CD14-positive monocyte (primary cell): Measurements from ENCODE around the gene SH3RF1. TPM values are rescaled to one million over a fixed set of nuclear protein-coding genes. Genes with fewer than 3 reads are reported as not detected.

Experiments
- DNase-seq, 3 donors: peaks; one replicate each; pipeline ENCODE4 v3.0.0-alpha.2; 2011 to 2022
- H2AFZ ChIP-seq: 2 replicates; pipeline ENCODE4 v1.6.0; 2012; ENCODE audit warnings: mild to moderate bottlenecking, low read depth, low read length, inconsistent platforms; ENCODE audit not compliant: insufficient read depth, poor library complexity, severe bottlenecking
- H3K27ac ChIP-seq, 2 donors: 1 replicate in 1 of 2; 2 replicates in 1 of 2; pipeline ENCODE4 v1.5.1; 2012 to 2013; ENCODE audit warnings: low read length in 2 of 2, control low read depth in 1 of 2, inconsistent platforms in 1 of 2, low read depth in 1 of 2, mild to moderate bottlenecking in 1 of 2
- H3K27me3 ChIP-seq, 2 donors: one replicate each; pipeline versions ENCODE4 v1.6.0 to v1.6.1; 2011 to 2013; ENCODE audit warnings: low read length in 2 of 2; ENCODE audit not compliant: control insufficient read depth in 2 of 2, insufficient read depth in 2 of 2
- H3K36me3 ChIP-seq, 2 donors: replicated peaks in 1 of 2; 1 replicate in 1 of 2; 2 replicates in 1 of 2; pipeline versions ENCODE4 v1.5.1 to v1.6.1; 2012 to 2013; ENCODE audit warnings: low read length in 2 of 2, control low read depth in 1 of 2, inconsistent platforms in 1 of 2, mild to moderate bottlenecking in 1 of 2; ENCODE audit not compliant: insufficient read depth in 2 of 2, control insufficient read depth in 1 of 2
- H3K4me1 ChIP-seq, 2 donors: 1 replicate in 1 of 2; 2 replicates in 1 of 2; pipeline versions ENCODE4 v1.5.1 to v1.6.1; 2012 to 2013; ENCODE audit warnings: low read length in 2 of 2, control low read depth in 1 of 2, inconsistent platforms in 1 of 2, mild to moderate bottlenecking in 1 of 2, moderate library complexity in 1 of 2; ENCODE audit not compliant: insufficient read depth in 2 of 2, control insufficient read depth in 1 of 2
- H3K4me2 ChIP-seq: replicated peaks from 2 replicates; pipeline ENCODE3; 2012; ENCODE audit warnings: low read length, moderate library complexity, mild to moderate bottlenecking; ENCODE audit not compliant: poor library complexity, severe bottlenecking; ENCODE audit errors: extremely low read depth
- H3K4me3 ChIP-seq, 3 experiments: fragments of 200-600 bp in 1 of 3; sonication (generic) in 1 of 3; replicated peaks in 1 of 3; 1 replicate in 2 of 3; 2 replicates in 1 of 3; pipeline ENCODE4 v1.5.1; 2011 to 2013; ENCODE audit warnings: low read length in 3 of 3, mild to moderate bottlenecking in 3 of 3, control low read depth in 2 of 3, low read depth in 2 of 3, inconsistent platforms in 1 of 3, moderate library complexity in 1 of 3
- H3K79me2 ChIP-seq: 2 replicates; pipeline ENCODE4 v1.6.0; 2012; ENCODE audit warnings: mild to moderate bottlenecking, control low read depth, inconsistent platforms, low read length, moderate library complexity; ENCODE audit not compliant: insufficient read depth
- H3K9ac ChIP-seq: 2 replicates; pipeline ENCODE4 v1.6.0; 2017; ENCODE audit warnings: low read length, mild to moderate bottlenecking; ENCODE audit not compliant: insufficient read depth, poor library complexity, severe bottlenecking
- H3K9me3 ChIP-seq, 2 donors: replicated peaks in 1 of 2; 1 replicate in 1 of 2; 2 replicates in 1 of 2; pipeline versions ENCODE4 v1.5.1 to v1.6.1; 2012 to 2013; ENCODE audit warnings: low read length in 2 of 2, control low read depth in 1 of 2; ENCODE audit not compliant: control insufficient read depth in 1 of 2, insufficient read depth in 1 of 2
- H4K20me1 ChIP-seq: 2 replicates; pipeline ENCODE4 v1.6.0; 2012; ENCODE audit warnings: mild to moderate bottlenecking, low read length, control low read depth, moderate library complexity; ENCODE audit not compliant: insufficient read depth
- H3K27ac Mint-ChIP-seq, 7 donors: one replicate each; pipeline ENCODE4 v1.8.0; 2020; ENCODE audit warnings: mild to moderate bottlenecking in 7 of 7, mixed read lengths in 7 of 7, moderate library complexity in 6 of 7, inconsistent platforms in 2 of 7
- H3K27me3 Mint-ChIP-seq, 3 donors: one replicate each; pipeline ENCODE4 v1.8.0; 2021 to 2022; ENCODE audit warnings: low read depth in 3 of 3, mild to moderate bottlenecking in 3 of 3, mixed read lengths in 3 of 3, moderate library complexity in 3 of 3, inconsistent platforms in 1 of 3
- H3K36me3 Mint-ChIP-seq, 2 donors: one replicate each; pipeline ENCODE4 v1.8.0; 2020; ENCODE audit warnings: mixed read lengths in 2 of 2, inconsistent platforms in 1 of 2, mild to moderate bottlenecking in 1 of 2
- H3K4me1 Mint-ChIP-seq: one replicate; pipeline ENCODE4 v1.8.0; 2020; ENCODE audit warnings: mild to moderate bottlenecking, mixed read lengths
- H3K4me3 Mint-ChIP-seq, 2 donors: one replicate each; pipeline ENCODE4 v1.8.0; 2020; ENCODE audit warnings: mild to moderate bottlenecking in 2 of 2, mixed read lengths in 2 of 2, moderate library complexity in 1 of 2
- H3K9me3 Mint-ChIP-seq, 7 donors: one replicate each; pipeline ENCODE4 v1.8.0; 2020 to 2022; ENCODE audit warnings: mixed read lengths in 7 of 7, mild to moderate bottlenecking in 6 of 7, moderate library complexity in 6 of 7, inconsistent platforms in 2 of 7
- WGBS: methylation state at CpG from one replicate; pipeline ENCODE4 v1.1.5; 2013; ENCODE audit warnings: missing lambda C conversion rate; ENCODE audit not compliant: insufficient coverage; 5-methylcytosine and 5-hydroxymethylcytosine counted together
- intact Hi-C, 2 donors: fragments of 100-400 bp; cut with micrococcal nuclease; formaldehyde crosslinking; loops; one replicate each; pipeline versions ENCODE4 v1.15.0 to v1.15.1; 2023
- polyA plus RNA-seq, 3 donors: library from polyadenylated mRNA; depleted of rRNA in 1 of 3; unstranded in 2 of 3; stranded (reverse) in 1 of 3; fragments of 300-500 nt in 2 of 3; fragments of >200 nt in 1 of 3; fragmentation: Illumina TruSeq in 2 of 3; gene quantifications; 1 replicate in 2 of 3; 2 replicates in 1 of 3; pipeline ENCODE4 v1.2.3, GENCODE V29; 2012 to 2021
- TF ChIP-seq, protein P1 (sequence below): fragments of 200-600 bp; IDR thresholded peaks from one replicate; pipeline ENCODE4 v1.8.0; 2022; ENCODE audit warnings: antibody characterized with exemption, mild to moderate bottlenecking

SH3RF1 gene
- polyA plus RNA-seq, 3 donors, result 3.1 to 4.7 (median 4.4) TPM

GRCh38 chr4:169221662-169222061 lies 49.1 kb downstream of the SH3RF1 start:
- H3K4me2 ChIP-seq, result no peak overlapping the region
- H4K20me1 ChIP-seq, result no peaks in the 10 kb centered on the region
- Mint-ChIP-seq H3K9me3 (peaks cover 0 to 3% (median 0%) of the 10 kb centered on the region in 7 donors), H3K27ac (no peak overlapping the region), H3K27me3 (no peaks in the 10 kb centered on the region), H3K36me3 (peaks cover 0 to 7% of the 10 kb centered on the region in 2 donors), H3K4me1 (peaks cover 9% of the 10 kb centered on the region), H3K4me3 (no peak overlapping the region)
- no peaks in the 10 kb centered on the region for H3K27me3 ChIP-seq
- no peaks in the 10 kb centered on the region for H3K36me3 ChIP-seq
- no peaks in the 10 kb centered on the region for H3K9me3 ChIP-seq
- WGBS, result no CpG with 5 or more reads among the region's 3 CpGs
- H3K9ac ChIP-seq, result no peak overlapping the region
- TF ChIP-seq, protein P1, sequence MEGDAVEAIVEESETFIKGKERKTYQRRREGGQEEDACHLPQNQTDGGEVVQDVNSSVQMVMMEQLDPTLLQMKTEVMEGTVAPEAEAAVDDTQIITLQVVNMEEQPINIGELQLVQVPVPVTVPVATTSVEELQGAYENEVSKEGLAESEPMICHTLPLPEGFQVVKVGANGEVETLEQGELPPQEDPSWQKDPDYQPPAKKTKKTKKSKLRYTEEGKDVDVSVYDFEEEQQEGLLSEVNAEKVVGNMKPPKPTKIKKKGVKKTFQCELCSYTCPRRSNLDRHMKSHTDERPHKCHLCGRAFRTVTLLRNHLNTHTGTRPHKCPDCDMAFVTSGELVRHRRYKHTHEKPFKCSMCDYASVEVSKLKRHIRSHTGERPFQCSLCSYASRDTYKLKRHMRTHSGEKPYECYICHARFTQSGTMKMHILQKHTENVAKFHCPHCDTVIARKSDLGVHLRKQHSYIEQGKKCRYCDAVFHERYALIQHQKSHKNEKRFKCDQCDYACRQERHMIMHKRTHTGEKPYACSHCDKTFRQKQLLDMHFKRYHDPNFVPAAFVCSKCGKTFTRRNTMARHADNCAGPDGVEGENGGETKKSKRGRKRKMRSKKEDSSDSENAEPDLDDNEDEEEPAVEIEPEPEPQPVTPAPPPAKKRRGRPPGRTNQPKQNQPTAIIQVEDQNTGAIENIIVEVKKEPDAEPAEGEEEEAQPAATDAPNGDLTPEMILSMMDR, result no peak
- intact Hi-C loops, result no loop called here
- H3K4me1 ChIP-seq, result peaks cover 6 to 12% of the 10 kb centered on the region in 2 donors
- H2AFZ ChIP-seq, result no peak overlapping the region
- DNase-seq, result no peak
- no peak overlapping the region for H3K4me3 ChIP-seq
- H3K27ac ChIP-seq, result no peak overlapping the region
- peaks cover 7% of the 10 kb centered on the region for H3K79me2 ChIP-seq

DNA sequence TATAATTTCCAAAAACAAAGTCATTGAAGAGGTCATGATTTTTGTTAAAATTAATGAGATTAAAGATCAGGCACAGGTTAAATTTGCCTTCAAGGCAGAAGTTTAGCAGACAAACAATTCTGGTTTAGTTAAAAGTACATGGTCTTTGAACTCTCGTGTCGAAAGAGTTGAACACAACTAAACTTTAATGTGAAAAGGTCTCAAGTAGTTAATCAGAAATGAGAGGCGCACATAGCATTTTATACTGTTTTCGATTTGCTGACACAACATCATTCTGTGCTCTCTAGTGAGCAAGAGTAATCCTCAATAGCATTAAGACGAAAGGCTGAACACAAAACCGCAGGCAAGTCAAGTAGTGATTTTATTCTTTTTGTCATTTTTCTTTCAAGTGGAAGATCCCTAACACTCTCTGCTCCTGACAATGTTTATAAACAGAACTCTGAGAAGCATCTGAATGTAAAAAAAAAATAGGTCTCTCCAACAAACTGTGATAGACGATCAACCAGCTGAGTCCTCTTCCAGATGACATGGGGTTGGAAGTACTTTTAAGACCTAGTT lies 49.8 kb downstream of the SH3RF1 start:
- Histone ChIP-seq H4K20me1 (no peaks in the 10 kb centered on the region), H3K9me3 (no peaks in the 10 kb centered on the region), H3K27me3 (no peaks in the 10 kb centered on the region), H3K4me1 (peaks cover 6 to 12% of the 10 kb centered on the region in 2 donors), H3K27ac (no peak overlapping the region), H3K9ac (no peak overlapping the region), H3K4me2 (no peak overlapping the region), H3K79me2 (peaks cover 7% of the 10 kb centered on the region), H3K4me3 (no peak overlapping the region), H2AFZ (no peak overlapping the region), H3K36me3 (no peaks in the 10 kb centered on the region)
- 94% methylated on average over 4 of the region's 7 CpGs for WGBS
- Mint-ChIP-seq H3K9me3 (peaks cover 0 to 3% (median 0%) of the 10 kb centered on the region in 7 donors), H3K27me3 (no peaks in the 10 kb centered on the region), H3K36me3 (peaks cover under 1 to 7% of the 10 kb centered on the region in 2 donors), H3K4me1 (peaks cover 6% of the 10 kb centered on the region), H3K4me3 (no peak overlapping the region), H3K27ac (peak overlapping the region in 1 of 7 donors; percentile 31)
- intact Hi-C loops, result no loop called here
- TF ChIP-seq, protein P1, result no peak
- no peak for DNase-seq
